Activated T-cell treated with anti-CD3 and anti-CD28 coated beads for 1 hour (primary cell): ENCODE data around the gene MAP2K2.

ENCODE experiments used
- DNase-seq: peaks from one replicate; pipeline ENCODE4 v3.0.0-alpha.2; 2020; ENCODE audit warnings: low read depth

MAP2K2 gene

GRCh38 chr19:4077800-4078684 lies 45.9 kb downstream of the MAP2K2 start:
- peak; percentile 43 for DNase-seq

- DNase-seq = no peak
Measured at GRCh38 chr19:4077007-4077374, 46.9 kb downstream of the MAP2K2 start.

- DNase-seq = no peak
Measured at GRCh38 chr19:4075373-4075772, 48.5 kb downstream of the MAP2K2 start.

GRCh38 chr19:4071610-4072009 lies 52.3 kb downstream of the MAP2K2 start:
- DNase-seq = no peak

GRCh38 chr19:4069331-4069959 lies 54.5 kb downstream of the MAP2K2 start:
- DNase-seq = no peak

- DNase-seq = no peak
Measured at GRCh38 chr19:4068047-4068966, 55.6 kb downstream of the MAP2K2 start.

GRCh38 chr19:4067396-4068046 lies 56.4 kb downstream of the MAP2K2 start:
- peak; percentile 45 for DNase-seq

- DNase-seq = peak; percentile 70
Measured at GRCh38 chr19:4066682-4067395, 57.1 kb downstream of the MAP2K2 start, which contains the start of gene ZBTB7A. TSS of gene ZBTB7A (minus strand) at chr19:4066899. CDS start at chr19:4055232, 11,667 bp downstream.

- DNase-seq = peak; percentile 56
Measured at GRCh38 chr19:4066176-4066606, 57.7 kb downstream of the MAP2K2 start.

- peak; percentile 94 for DNase-seq
Measured at GRCh38 chr19:4065430-4066175, 58.3 kb downstream of the MAP2K2 start.

GRCh38 chr19:4064496-4065260 lies 59.2 kb downstream of the MAP2K2 start:
- no peak for DNase-seq

- no peak for DNase-seq
Measured at GRCh38 chr19:4064149-4064495, 59.8 kb downstream of the MAP2K2 start.

- no peak for DNase-seq
Measured at GRCh38 chr19:4063369-4064148, 60.4 kb downstream of the MAP2K2 start.

- no peak for DNase-seq
Measured at GRCh38 chr19:4062419-4063368, 61.2 kb downstream of the MAP2K2 start.

- DNase-seq = no peak
Measured at GRCh38 chr19:4061683-4062418, 62.1 kb downstream of the MAP2K2 start.

GRCh38 chr19:4061178-4061682 lies 62.7 kb downstream of the MAP2K2 start:
- DNase-seq = no peak
